Epidermal melanocyte (primary cell): ENCODE data around the gene EEF1AKMT3.
A peak's percentile ranks its signal among the peaks of the same experiment; 100 is the strongest.

Experiments used
- DNase-seq: peaks from one replicate; pipeline ENCODE4 v3.0.0; 2011; ENCODE audit warnings: low spot score; ENCODE audit not compliant: insufficient read length

Gene EEF1AKMT3

DNA sequence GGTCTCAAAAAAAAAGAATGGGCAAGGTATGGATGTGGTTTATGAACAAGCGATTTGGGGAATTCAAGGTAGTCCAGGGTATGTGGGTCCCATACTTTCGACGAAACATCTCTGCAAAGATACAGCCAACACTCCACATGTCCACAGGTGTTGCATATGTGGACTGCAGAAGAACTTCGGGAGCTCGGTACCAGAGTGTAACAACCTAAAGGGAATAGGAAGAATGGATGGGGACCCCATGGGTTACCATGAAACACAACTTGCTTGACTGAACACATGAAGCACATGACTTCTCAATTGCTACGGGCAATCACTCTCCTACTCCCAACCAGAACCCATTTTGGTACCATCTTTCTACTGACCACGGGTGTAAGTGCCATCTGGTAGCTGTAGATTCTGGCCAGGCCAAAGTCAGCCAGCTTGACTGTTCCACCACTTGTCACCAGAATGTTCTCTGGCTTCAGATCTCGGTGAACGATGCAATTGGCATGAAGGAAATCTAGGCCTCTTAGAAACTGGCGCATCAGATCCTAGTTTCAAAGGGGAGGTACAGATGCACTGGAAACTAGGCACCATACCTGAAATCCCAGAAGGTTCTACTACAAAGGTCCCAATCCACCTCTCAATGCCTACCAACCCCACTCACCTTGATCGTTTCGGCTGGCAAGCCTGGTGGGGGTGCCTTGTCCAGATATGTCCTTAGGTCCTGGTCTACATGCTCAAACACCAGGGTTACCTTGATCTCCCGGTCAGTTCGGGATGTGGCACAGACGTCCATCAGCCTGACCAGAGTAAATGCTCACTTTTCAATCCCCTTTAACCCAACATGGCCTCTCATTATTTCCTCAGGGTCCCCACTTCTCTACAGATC lies 21.6 kb upstream of the EEF1AKMT3 start:
- no peak for DNase-seq

DNA sequence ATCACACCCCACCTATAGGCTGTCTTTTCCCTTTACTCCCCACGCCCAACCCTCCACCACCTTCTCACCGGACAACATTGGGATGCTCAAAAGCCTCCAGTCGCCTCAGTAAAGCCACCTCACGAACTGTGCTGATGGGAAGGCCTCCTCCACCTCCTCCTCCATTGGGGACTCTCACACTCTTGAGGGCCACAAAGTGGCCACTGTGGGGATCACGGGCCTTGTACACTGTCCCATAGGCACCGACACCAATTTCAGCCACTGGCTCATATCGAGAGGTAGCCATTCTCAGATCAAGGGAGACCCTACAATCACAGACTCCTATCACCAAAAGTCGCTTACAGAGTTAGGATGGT lies 21.0 kb upstream of the EEF1AKMT3 start:
- DNase-seq = no peak

DNA sequence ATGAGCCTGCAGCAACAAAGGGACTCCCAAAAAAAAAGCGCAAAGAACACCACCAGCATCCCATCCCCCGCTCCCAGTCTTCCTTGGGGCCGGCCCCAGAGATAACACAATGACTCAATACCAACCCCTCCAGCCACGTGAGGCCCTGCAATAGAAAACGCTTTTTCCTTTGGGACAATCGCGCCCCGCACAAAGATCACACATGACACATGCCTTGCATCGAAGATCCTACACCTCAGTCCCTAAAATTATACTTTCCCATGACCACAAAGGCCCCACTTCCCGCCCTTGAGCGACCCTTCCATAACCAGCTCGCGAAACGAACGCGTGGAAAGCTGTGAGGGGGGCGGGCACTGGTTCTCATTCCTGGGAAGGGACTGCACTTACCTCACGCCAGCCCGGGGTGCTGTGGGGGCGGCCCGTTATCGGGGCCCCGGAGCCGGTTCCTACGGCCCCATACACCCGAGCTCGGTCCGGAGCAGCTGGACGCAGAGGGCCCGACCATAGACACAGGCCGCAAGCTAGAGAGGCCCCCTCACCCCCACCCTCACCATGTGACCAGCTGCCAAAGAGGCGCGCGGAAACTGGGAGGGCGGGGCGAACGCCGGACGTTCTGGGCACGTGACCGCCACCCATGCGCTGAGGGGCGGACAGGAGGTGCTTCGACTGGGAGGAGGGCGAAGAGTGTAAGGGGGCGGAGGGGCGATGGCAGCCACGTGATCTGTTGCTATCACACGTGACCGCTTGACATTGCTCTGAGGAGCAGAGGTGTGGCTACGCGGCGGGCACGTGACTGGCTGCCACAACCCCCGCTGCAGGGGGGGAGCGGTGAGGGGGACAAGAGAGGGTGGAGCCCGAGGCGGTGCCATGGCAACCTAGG lies 20.4 kb upstream of the EEF1AKMT3 start, which contains the start of gene CDK4:
TSS of gene CDK4 (minus strand) at position 523 of the 880 bp plus-strand sequence. CDS start 593 bp downstream, outside the sequence.
- peak; percentile 100 for DNase-seq

DNA sequence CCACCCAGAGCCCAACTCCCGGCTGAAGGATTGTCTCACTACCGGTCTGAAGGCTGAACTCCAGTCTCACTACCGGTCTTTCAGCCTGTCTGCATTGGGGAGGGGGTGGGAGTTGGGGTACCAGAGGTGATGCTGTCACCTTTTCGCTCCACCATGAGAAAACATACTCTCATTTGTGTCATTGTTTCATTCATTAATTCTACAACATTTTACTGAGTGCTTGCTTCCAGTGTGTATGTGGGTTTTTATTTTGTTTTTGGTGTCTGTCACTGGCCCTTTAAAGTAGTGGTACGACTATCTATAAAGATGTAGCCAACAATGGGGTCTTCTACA lies 19.8 kb upstream of the EEF1AKMT3 start:
- no peak for DNase-seq

DNA sequence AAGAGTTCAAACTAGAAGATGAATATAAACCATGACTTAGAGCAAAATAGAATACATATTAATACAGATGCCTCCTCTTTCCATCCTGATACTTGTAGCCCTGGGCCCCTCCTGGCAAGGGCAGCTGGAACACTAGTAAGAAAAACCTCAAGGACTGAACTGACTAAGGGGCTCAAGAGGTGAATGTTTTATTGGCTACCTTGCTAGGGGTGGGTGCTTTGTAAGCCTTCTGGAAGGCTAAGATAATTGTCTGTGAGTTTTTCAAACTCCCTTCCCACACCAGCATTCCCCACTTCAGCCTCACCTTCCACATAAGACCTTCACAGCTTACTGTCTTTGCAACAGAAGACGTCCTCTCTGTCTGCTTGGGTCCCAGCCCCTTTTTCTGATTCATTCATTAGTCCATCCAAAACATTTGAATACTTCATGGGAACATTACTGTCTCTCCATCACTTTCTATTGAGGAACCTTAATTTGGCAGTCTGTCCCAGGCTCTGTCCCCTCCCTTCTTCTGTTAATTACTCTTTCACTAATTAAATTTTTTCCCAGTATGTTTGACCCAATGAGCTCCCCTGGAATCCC lies 18.6 kb upstream of the EEF1AKMT3 start:
- DNase-seq = no peak

DNA sequence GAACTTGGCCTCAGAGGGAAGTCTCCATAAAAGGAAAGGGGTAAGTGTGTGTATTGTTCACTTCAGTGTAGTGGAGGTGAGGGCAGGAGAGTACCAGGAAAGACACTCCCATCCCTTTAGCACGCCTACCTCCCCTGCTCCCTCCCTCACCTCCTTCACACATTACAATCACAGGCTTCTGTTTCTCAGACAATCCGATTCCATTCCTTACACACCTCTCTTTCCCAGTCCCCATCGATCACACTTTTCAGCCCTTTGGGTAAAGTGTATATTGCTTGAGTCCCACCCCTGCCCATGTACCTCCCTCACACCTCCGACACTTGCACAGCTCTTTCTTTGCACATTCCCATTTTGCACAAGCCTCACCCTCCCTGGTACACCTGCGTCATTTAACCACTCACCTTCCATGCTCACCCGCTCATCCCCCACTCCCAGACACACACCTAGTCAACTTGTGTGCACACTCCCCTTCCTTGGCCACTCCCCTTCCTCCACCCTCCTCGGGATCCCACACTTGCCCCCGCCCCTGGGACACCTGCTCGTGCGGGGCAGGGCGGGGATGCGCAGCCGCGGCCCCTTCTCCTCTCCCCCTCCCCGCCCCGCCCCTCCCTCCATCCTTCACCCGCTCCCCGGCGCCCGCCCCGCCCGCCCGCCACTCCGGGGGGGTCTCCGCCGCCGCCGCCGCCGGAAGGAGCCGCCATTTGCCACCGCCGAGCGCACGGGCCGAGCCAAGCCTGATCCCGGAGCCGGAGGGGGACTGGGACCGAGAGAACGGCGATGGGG lies 17.8 kb upstream of the EEF1AKMT3 start, which contains the start of gene MARCHF9:
TSS of gene MARCHF9 (plus strand) at position 693 of the 783 bp plus-strand sequence. CDS start 426 bp downstream, outside the sequence.
- no peak for DNase-seq

DNA sequence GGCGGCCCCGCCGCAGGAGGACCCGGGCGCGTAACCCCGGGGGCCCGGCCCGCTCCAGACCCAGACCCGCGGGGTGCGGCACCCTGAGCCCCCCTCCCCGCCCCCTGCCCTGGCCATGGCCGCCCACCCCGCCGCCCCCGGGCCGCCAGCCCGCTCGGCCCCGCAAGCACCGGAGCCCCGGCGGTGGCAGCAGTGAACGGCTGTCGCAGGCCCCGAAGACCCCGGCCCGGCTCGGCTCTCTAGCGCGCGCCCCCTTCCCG lies 17.3 kb upstream of the EEF1AKMT3 start:
- DNase-seq = no peak

DNA sequence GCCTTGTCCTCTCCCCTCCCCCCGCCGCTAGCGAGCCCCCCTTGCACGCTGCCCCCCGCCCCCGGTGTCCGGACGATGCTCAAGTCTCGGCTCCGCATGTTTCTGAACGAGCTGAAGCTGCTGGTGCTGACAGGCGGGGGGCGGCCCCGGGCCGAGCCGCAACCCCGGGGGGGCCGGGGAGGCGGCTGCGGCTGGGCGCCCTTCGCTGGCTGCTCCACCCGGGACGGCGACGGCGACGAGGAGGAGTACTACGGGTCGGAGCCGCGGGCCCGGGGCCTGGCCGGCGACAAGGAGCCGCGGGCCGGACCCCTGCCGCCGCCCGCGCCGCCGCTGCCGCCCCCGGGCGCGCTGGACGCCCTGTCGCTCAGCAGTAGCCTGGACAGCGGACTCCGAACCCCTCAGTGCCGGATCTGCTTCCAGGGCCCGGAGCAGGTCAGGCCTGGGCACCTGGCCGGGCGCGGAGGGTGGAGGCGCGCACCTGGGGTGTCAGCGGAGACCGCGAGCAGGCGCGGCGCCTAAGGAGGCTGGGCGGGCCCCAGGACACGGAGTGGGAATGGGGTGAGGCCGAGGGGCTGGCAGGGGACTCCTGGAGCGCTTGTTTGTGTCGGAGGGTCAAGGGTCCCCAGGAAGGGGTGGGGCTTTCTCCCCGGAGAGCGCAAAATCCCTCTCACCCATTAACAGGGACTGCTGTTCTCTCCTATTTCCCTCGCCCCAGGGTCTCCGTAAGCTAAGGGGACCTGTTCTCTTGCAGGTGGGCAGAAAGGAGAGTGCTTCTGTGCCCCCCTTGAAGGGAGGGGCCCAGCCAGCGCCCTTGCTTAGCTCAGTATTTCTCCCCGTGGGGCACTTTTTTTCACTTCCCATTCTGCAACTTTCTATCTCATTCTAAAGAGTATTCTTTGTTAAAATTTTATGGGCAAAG lies 16.7 kb upstream of the EEF1AKMT3 start:
- DNase-seq = no peak

DNA sequence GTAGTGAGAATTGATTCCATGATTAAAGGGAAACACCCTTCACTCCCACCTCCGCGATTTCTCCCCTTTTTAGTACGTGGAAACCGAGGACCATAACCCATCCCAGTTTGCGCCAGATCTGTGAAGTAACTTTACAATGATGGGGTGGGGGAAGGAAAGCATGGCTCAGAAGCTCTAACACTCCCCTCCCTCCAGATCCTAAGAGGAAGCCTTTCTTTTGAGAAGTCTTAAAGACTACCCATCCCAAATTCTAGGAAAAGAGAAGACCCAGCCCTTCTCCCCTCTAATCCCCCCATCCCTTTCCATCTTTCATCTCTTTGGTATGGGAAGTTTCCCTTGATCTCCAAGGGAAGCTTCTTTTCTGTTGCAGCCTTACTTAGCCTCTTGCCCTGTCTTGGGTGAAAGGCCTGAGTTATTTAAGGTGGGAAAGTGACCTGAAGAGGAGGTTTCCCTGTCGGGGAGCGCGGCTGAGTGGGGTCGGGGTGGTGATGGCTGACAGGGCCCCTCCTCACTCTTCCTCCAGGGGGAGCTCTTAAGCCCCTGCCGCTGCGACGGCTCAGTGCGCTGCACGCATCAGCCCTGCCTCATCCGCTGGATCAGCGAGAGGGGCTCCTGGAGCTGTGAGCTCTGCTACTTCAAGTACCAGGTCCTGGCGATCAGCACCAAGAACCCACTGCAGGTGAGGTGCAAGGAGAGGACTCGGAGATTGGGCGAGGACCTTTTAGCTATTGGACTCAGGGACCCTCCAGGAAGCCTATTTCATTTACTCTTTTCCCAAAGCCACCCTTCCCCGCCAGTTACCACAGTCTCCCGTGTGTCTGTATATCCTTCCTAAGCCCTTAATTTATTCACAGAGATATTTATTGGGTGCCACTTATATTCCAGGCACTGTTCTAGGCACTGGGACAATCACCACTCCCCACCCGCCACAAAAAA lies 15.7 kb upstream of the EEF1AKMT3 start:
- DNase-seq = peak; percentile 85

DNA sequence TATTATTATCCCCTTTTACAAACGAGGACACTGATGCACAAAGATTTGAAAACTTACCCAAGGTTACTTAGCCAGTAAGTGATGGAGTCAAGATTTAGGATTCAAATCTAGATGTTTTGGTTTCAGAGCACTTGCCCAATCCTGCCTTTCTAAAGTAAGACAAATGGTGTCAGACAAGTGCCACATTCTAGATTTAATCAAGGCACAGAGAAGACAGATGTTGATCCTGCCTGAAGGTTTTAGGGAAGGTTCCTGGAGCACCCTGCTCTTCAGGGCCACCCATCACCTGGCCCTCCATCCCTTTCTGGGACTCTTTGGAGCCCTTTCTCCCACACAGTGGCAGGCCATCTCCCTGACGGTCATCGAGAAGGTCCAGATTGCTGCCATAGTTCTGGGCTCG lies 14.6 kb upstream of the EEF1AKMT3 start:
- DNase-seq = no peak

DNA sequence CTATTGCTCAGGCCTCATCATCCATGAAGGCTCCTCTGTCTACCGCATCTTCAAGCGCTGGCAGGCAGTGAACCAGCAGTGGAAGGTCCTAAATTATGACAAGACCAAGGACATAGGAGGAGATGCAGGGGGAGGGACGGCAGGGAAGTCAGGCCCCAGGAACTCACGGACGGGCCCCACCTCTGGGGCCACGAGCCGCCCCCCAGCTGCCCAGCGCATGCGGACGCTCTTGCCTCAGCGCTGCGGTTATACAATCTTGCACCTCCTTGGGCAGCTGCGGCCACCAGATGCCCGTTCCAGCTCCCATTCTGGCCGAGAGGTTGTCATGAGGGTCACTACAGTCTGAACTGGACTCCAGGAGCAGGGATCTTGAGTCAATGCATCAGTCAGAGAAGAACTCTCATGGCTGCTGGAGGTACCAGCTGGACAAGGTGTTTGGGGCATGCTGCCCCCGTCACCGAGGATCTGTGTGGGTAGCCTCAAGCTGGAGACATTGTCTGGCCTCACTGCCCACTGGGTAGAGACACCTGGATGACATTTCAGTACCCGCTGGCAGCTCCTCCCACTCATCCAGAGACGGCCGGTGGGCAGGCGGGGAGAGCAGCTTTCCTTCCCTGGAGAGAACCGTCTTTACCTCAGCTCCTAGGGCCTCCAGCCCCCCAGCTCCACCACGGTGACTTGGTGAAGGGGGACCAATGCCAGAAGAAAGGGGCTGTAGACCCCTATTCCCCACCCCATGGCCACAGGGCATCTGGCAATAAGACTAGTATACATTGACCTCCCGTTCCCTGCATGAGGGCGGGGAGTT lies 13.7 kb upstream of the EEF1AKMT3 start:
- DNase-seq = no peak

DNA sequence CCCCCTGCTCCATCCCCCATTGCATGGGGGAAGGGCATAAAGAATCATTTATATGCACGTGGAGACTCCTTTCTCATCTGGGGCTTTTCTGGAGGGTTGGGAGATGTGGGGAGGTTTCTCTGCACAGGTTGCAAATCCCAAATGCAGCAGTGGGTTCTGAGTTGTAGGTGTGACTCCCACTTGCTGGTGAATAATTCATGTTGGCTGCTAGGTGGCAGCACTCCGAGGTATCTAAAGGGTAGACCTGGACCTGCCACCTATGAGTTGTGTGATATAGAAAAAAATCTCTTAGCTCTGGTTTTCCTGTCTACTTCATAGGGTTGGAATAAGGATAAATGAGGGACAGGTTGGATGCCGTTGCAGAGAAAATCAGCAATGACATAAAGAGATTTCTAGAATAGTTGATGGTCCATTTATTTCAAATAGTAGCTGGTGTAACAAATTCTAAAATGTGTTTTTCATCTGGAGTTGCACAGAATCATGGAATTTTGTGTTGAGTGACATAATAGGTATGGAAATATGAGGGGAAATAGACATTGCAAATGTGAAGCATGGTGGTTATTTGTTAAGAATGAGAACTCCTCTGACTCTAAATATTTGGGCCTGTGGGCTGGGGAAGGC lies 12.9 kb upstream of the EEF1AKMT3 start:
- DNase-seq = no peak

DNA sequence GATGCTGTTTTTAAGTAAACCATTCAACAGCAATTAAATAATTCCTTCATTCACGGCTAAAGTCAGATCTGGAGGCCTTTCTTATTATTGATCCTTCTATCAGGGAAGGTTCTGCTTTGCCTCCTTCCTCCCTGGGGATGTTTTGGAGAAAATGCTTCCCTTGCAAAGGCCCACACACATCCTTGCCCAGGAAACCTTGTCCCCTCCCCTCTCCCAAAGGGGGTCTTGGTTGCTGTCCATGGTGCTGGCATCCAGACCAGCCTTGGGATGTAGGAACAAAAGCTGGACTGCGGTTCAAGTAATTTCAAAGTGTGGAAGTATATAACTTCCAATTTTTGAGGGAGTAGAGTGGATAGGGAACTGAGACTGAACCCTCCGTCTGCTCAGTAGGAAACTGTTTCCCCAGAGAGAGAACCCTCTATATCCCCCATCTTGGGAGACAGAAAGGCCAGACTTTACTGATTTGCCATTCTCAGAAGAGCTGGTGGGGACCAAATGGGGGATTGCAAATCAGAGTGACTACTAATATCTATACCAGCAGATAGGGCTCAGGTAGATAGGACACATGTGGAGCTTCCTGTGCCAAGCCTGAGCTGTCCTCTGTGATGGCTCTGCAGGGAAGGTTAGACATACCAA lies 11.9 kb upstream of the EEF1AKMT3 start:
- no peak for DNase-seq

DNA sequence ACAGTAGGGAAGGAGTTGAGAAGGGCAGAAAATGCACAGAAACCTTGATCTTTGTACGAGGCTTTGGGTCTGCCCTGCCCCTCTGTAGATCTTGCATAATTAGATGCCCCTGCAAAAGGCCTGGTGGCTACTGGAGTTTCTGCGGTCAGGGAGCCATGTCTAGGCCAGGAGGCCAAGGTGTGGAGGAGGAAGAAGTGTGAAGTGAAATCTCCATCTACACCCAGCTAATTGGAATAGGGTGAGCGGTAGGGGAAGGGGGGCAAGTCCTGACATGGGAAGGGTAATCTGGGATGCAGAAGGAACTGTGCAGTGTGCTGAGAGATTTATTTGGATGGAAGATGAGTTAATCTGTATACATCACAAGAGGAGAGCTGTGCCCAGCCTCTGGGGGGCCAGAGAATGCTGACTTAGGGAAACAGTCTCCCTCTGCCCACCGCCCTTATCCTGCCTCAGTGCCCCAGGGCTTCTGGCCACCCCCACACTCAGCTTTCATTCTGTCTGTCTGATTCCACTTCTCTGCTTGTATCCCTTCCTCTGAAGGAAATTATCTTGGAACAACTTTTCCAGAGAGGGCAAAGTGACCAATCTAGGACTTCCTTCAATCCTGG lies 10.9 kb upstream of the EEF1AKMT3 start:
- DNase-seq = no peak

DNA sequence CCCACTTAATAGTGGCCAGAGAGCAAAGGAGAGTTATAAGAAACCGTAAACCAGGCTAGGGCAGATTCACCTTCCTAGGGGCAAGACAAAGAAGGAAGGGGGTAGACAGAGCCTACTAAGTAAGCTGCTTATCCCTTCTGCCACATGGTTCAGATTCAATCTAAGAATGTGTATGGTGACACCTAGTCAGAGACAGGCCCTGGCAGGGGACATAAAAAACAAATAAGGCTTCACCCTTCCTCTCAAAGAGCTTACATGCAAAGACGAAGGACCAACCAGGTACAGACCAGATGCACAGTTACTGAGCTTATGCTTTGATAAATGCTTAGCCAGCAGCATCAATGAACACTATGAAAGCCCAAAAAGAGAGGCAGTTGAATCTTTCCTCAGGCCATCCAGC lies 10.0 kb upstream of the EEF1AKMT3 start:
- DNase-seq = no peak

DNA sequence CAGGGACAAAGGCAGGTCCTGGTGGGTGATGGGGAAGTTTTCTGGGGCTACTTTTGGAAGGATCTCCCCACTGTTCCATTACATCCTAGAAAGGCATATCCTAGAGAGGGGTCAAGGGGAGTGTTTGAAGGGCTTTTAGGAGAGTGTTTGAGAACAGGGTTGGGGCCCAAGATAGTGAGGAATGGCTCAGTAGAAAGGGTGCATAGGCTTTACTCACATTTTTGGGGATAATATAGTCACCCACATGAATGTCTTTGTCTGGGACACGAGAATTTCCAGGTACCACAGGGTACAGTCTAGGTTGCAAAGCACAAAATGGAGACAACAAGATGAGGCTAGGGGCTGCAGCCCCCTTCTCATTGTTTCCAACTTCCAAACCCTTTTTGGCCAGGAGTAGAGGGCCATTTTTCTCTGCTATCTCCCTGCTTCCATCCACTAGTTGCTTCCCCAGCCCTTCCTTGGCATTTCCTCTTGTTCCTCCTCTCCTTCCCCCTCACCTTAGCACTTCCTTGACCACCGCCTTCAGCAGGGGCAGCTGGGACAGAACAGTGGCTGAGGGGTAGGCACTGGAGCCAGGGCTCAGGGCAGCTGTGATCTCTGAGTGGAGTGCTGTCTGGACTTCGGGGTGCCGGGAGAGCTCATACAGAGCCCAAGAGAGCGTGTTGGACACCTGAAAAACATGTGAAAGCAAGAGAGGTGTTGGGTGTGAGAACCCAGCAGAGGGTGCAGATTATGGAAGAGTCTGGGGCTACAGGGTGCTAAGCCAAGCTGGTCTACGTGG lies 8.3 kb upstream of the EEF1AKMT3 start:
- no peak for DNase-seq
